Fibroblast of lung (primary cell): ENCODE data around the gene KAT8.

ENCODE experiments used
- CTCF ChIP-seq, 2 donors: IDR thresholded peaks in 1 of 2; conservative IDR thresholded peaks in 1 of 2; 1 replicate in 1 of 2; 2 replicates in 1 of 2; pipeline ENCODE4 v1.5.1; 2011 to 2012; ENCODE audit warnings: low read length in 2 of 2, control low read depth in 1 of 2, inconsistent platforms in 1 of 2, low read depth in 1 of 2, mild to moderate bottlenecking in 1 of 2
- EZH2 ChIP-seq: IDR thresholded peaks from 2 replicates; pipeline ENCODE4 v1.5.1; 2012; ENCODE audit warnings: low read length, control low read depth, mild to moderate bottlenecking; ENCODE audit errors: missing control alignments

GRCh38 chr16:31073970-31074813 lies 43.3 kb upstream of the KAT8 start, which contains the start of the genes ZNF646 and ZNF668:
- TF ChIP-seq CTCF (conservative IDR thresholded peaks at IDR 0.05 in 1 of 2, IDR thresholded peaks at IDR 0.05 in 1 of 2; ENCODE audit: low read depth in 1 of 2, low read length in 2 of 2) (no peak), EZH2 (no peak)
